ENCODE results near the gene IL1RAPL2.

Gene IL1RAPL2

DNA sequence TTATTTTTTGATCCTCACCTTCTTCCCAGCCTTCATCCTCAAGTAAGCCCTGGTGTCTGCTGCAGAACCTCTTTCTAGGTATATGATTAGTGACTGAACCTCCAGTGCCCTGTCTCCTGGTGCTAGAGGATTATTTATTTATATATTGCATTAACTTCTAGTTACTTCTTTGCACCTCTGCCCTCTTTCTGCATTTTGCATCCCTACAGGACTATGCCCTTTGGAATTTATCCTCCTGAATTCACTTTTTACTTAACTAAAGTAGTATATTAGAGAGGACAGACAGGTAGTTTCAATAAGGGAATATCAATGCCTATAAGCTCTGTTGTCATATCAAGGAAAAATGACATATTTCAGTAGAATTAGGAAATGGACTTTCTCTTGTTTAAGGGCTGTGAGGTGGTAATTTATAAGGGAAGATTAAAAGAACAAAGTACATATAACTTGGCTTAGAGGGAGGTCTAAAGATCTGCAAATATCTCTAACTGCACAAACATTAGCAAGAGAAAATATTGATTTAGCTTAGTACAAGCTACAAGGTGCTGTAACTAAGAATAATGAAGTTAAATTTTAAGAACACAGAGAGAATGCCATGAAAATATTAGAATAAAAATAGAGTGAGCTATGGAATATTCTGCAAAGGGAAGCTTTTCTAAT lies 472.8 kb downstream of the IL1RAPL2 start:
- no peak overlapping the region for H3K27ac ChIP-seq (ENCODE audit: low read depth, low read length)
- no peak overlapping the region for H3K4me3 ChIP-seq (ENCODE audit: low read length)
- H4K20me1 ChIP-seq (ENCODE audit: control insufficient read depth, insufficient read depth, low read depth, low read length): no peaks in the 10 kb centered on the region
- no peaks in the 10 kb centered on the region for H3K27me3 ChIP-seq (ENCODE audit: control insufficient read depth, low read length)
- TF ChIP-seq EZH2phosphoT487 (IDR thresholded peaks at IDR 0.05; ENCODE audit: borderline replicate concordance, low read length): no peak
- no peak for TF ChIP-seq CTCF (IDR thresholded peaks at IDR 0.05; ENCODE audit: low read depth, low read length, poor library complexity, severe bottlenecking)
- no peaks in the 10 kb centered on the region for H3K9me3 ChIP-seq (ENCODE audit: control insufficient read depth, insufficient read depth, low read length)
- no peaks in the 10 kb centered on the region for H3K9me2 ChIP-seq (replicated peaks; ENCODE audit: control insufficient read depth, low read length)
- no peaks in the 10 kb centered on the region for H3K4me1 ChIP-seq (ENCODE audit: control insufficient read depth, low read length)
- H3F3A ChIP-seq (ENCODE audit: control insufficient read depth, insufficient read depth): no peaks in the 10 kb centered on the region
- H3K79me2 ChIP-seq (ENCODE audit: control insufficient read depth, low read length): no peaks in the 10 kb centered on the region
- no peak overlapping the region for H3K4me2 ChIP-seq (ENCODE audit: low read length)
- no peaks in the 10 kb centered on the region for H3K36me3 ChIP-seq (ENCODE audit: control insufficient read depth, low read length)

- no peak overlapping the region for H3K4me2 ChIP-seq (ENCODE audit: low read length)
- no peaks in the 10 kb centered on the region for H4K20me1 ChIP-seq (ENCODE audit: control insufficient read depth, insufficient read depth, low read depth, low read length)
- H3K79me2 ChIP-seq (ENCODE audit: control insufficient read depth, low read length): no peaks in the 10 kb centered on the region
- no peaks in the 10 kb centered on the region for H3K9me2 ChIP-seq (replicated peaks; ENCODE audit: control insufficient read depth, low read length)
- H3K27me3 ChIP-seq (ENCODE audit: control insufficient read depth, low read length): no peaks in the 10 kb centered on the region
- no peaks in the 10 kb centered on the region for H3F3A ChIP-seq (ENCODE audit: control insufficient read depth, insufficient read depth)
- no peak overlapping the region for H3K27ac ChIP-seq (ENCODE audit: low read depth, low read length)
- no peaks in the 10 kb centered on the region for H3K4me1 ChIP-seq (ENCODE audit: control insufficient read depth, low read length)
- TF ChIP-seq EZH2phosphoT487 (IDR thresholded peaks at IDR 0.05; ENCODE audit: borderline replicate concordance, low read length) (no peak), CTCF (IDR thresholded peaks at IDR 0.05; ENCODE audit: low read depth, low read length, poor library complexity, severe bottlenecking) (no peak)
- H3K4me3 ChIP-seq (ENCODE audit: low read length): no peak overlapping the region
- H3K36me3 ChIP-seq (ENCODE audit: control insufficient read depth, low read length): no peaks in the 10 kb centered on the region
- H3K9me3 ChIP-seq (ENCODE audit: control insufficient read depth, insufficient read depth, low read length): no peaks in the 10 kb centered on the region
These were observed 484.9 kb downstream of the IL1RAPL2 start for GRCh38 chrX:105050921-105051320.

DNA sequence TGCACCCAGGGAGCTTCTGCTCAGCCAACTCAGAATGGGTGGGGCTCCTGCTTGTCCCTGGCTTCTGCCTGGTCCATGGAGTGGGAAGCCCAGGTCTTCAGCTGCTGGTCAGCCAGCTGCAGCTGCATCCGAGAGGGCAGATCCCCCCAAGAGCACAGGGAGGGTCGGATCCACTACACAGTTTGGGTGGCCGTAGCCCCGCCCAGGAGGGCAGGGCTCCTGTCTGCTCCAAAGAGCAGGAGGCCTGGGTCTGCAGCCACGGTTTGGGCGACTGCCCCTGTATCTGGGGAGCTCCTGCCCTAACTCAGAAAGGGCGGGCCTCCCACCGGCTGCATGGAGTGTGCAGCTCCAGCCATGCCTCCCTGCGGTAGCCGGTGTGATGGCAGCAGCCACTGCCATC lies 485.4 kb downstream of the IL1RAPL2 start:
- H3K79me2 ChIP-seq (ENCODE audit: control insufficient read depth, low read length): no peaks in the 10 kb centered on the region
- no peaks in the 10 kb centered on the region for H3K4me1 ChIP-seq (ENCODE audit: control insufficient read depth, low read length)
- no peaks in the 10 kb centered on the region for H3K36me3 ChIP-seq (ENCODE audit: control insufficient read depth, low read length)
- no peaks in the 10 kb centered on the region for H3F3A ChIP-seq (ENCODE audit: control insufficient read depth, insufficient read depth)
- TF ChIP-seq CTCF (IDR thresholded peaks at IDR 0.05; ENCODE audit: low read depth, low read length, poor library complexity, severe bottlenecking) (no peak), EZH2phosphoT487 (IDR thresholded peaks at IDR 0.05; ENCODE audit: borderline replicate concordance, low read length) (no peak)
- H3K4me3 ChIP-seq (ENCODE audit: low read length): no peak overlapping the region
- H4K20me1 ChIP-seq (ENCODE audit: control insufficient read depth, insufficient read depth, low read depth, low read length): no peaks in the 10 kb centered on the region
- H3K27me3 ChIP-seq (ENCODE audit: control insufficient read depth, low read length): no peaks in the 10 kb centered on the region
- H3K27ac ChIP-seq (ENCODE audit: low read depth, low read length): no peak overlapping the region
- no peak overlapping the region for H3K4me2 ChIP-seq (ENCODE audit: low read length)
- no peaks in the 10 kb centered on the region for H3K9me3 ChIP-seq (ENCODE audit: control insufficient read depth, insufficient read depth, low read length)
- H3K9me2 ChIP-seq (replicated peaks; ENCODE audit: control insufficient read depth, low read length): no peaks in the 10 kb centered on the region

Data from DOHH2 (cell line).